OCI-LY3 (cell line): ENCODE data around the gene ACACB.
A peak's percentile ranks its signal among the peaks of the same experiment; 100 is the strongest.

Experiments
- H2AFZ ChIP-seq: fragments of 200-600, 300-600 bp; shearing (Covaris generic); 2 replicates; pipeline ENCODE4 v1.6.0; 2014; ENCODE audit warnings: antibody characterized with exemption, low read depth, low read length
- H3K27ac ChIP-seq: fragments of 200-600, 300-600 bp; sonication (generic); 2 replicates; pipeline ENCODE4 v1.5.1; 2014; ENCODE audit warnings: mild to moderate bottlenecking, low read length, moderate library complexity, mixed read lengths
- H3K27me3 ChIP-seq: fragments of 200-600, 300-600 bp; sonication (generic); 2 replicates; pipeline ENCODE4 v1.6.1; 2014; ENCODE audit warnings: low read depth, low read length, mixed read lengths
- H3K36me3 ChIP-seq: fragments of 200-600, 300-600 bp; sonication (generic); replicated peaks from 2 replicates; pipeline ENCODE3; 2014; ENCODE audit warnings: low read depth, low read length, mixed read lengths
- H3K4me1 ChIP-seq: fragments of 300-600, 200-600 bp; sonication (generic); 2 replicates; pipeline ENCODE4 v1.6.1; 2014; ENCODE audit warnings: low read length, mixed read lengths
- H3K4me2 ChIP-seq: fragments of 200-600, 300-600 bp; sonication (generic); 2 replicates; pipeline ENCODE4 v1.6.1; 2014; ENCODE audit warnings: low read length, mixed read lengths
- H3K4me3 ChIP-seq: fragments of 300-600, 200-600 bp; sonication (generic); 2 replicates; pipeline ENCODE4 v1.5.1; 2014; ENCODE audit warnings: antibody characterized with exemption, mild to moderate bottlenecking, low read length, moderate library complexity
- H3K79me2 ChIP-seq: fragments of 300-600, 200-600 bp; shearing (Covaris generic); 2 replicates; pipeline ENCODE4 v1.6.1; 2014; ENCODE audit warnings: mild to moderate bottlenecking, low read length, mixed read lengths
- H3K9ac ChIP-seq: fragments of 300-600, 200-600 bp; shearing (Covaris generic); 2 replicates; pipeline ENCODE4 v1.6.0; 2014; ENCODE audit warnings: mild to moderate bottlenecking, low read length, moderate library complexity
- H3K9me3 ChIP-seq: fragments of 200-600, 300-600 bp; shearing (Covaris generic); 2 replicates; pipeline ENCODE4 v1.6.1; 2014; ENCODE audit warnings: low read length, mixed read lengths; ENCODE audit not compliant: insufficient read depth
- H4K20me1 ChIP-seq: fragments of 200-600, 300-600 bp; sonication (generic); 2 replicates; pipeline ENCODE4 v1.6.1; 2016; ENCODE audit warnings: low read length, mixed read lengths; ENCODE audit not compliant: insufficient read depth
- EZH2phosphoT487 ChIP-seq: fragments of 200-600 bp; shearing (Covaris generic); IDR thresholded peaks from 2 replicates; pipeline ENCODE4 v1.6.1; 2018; ENCODE audit warnings: antibody characterized with exemption, mixed run types, low read depth
- TF ChIP-seq, protein P1 (sequence below): fragments of 200-600, 300-600 bp; sonication (generic); IDR thresholded peaks from 2 replicates; pipeline ENCODE4 v1.5.1; 2014; ENCODE audit warnings: antibody characterized with exemption, low read length, low read depth

Gene ACACB

GRCh38 chr12:109151457-109151856 is 35.1 kb downstream of the ACACB start:
- Histone ChIP-seq H3K4me2 (no peak overlapping the region), H2AFZ (no peak overlapping the region), H3K4me1 (peaks cover 5% of the 10 kb centered on the region; the same call in 1 of the 2 replicates), H3K9ac (no peak overlapping the region), H3K27me3 (peaks cover 21% of the 10 kb centered on the region), H3K79me2 (no peaks in the 10 kb centered on the region), H3K4me3 (no peak overlapping the region), H3K36me3 (no peaks in the 10 kb centered on the region), H4K20me1 (no peaks in the 10 kb centered on the region), H3K27ac (no peak overlapping the region), H3K9me3 (no peaks in the 10 kb centered on the region)
- TF ChIP-seq, protein P1, sequence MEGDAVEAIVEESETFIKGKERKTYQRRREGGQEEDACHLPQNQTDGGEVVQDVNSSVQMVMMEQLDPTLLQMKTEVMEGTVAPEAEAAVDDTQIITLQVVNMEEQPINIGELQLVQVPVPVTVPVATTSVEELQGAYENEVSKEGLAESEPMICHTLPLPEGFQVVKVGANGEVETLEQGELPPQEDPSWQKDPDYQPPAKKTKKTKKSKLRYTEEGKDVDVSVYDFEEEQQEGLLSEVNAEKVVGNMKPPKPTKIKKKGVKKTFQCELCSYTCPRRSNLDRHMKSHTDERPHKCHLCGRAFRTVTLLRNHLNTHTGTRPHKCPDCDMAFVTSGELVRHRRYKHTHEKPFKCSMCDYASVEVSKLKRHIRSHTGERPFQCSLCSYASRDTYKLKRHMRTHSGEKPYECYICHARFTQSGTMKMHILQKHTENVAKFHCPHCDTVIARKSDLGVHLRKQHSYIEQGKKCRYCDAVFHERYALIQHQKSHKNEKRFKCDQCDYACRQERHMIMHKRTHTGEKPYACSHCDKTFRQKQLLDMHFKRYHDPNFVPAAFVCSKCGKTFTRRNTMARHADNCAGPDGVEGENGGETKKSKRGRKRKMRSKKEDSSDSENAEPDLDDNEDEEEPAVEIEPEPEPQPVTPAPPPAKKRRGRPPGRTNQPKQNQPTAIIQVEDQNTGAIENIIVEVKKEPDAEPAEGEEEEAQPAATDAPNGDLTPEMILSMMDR: no peak
- no peak for TF ChIP-seq EZH2phosphoT487

GRCh38 chr12:109153821-109154441 is 37.5 kb downstream of the ACACB start:
- H3K9me3 ChIP-seq: no peaks in the 10 kb centered on the region
- no peaks in the 10 kb centered on the region for H4K20me1 ChIP-seq
- no peaks in the 10 kb centered on the region for H3K36me3 ChIP-seq
- H3K27ac ChIP-seq: no peak overlapping the region
- H3K4me3 ChIP-seq: peak overlapping the region; percentile 94
- no peak overlapping the region for H2AFZ ChIP-seq
- TF ChIP-seq EZH2phosphoT487: no peak
- TF ChIP-seq, protein P1: no peak
- H3K27me3 ChIP-seq: peaks cover 21% of the 10 kb centered on the region
- H3K79me2 ChIP-seq: no peaks in the 10 kb centered on the region
- peak overlapping the region; percentile 49 for H3K4me2 ChIP-seq
- H3K9ac ChIP-seq: no peak overlapping the region
- H3K4me1 ChIP-seq: peaks cover 5% of the 10 kb centered on the region; the same call in 1 of the 2 replicates

DNA sequence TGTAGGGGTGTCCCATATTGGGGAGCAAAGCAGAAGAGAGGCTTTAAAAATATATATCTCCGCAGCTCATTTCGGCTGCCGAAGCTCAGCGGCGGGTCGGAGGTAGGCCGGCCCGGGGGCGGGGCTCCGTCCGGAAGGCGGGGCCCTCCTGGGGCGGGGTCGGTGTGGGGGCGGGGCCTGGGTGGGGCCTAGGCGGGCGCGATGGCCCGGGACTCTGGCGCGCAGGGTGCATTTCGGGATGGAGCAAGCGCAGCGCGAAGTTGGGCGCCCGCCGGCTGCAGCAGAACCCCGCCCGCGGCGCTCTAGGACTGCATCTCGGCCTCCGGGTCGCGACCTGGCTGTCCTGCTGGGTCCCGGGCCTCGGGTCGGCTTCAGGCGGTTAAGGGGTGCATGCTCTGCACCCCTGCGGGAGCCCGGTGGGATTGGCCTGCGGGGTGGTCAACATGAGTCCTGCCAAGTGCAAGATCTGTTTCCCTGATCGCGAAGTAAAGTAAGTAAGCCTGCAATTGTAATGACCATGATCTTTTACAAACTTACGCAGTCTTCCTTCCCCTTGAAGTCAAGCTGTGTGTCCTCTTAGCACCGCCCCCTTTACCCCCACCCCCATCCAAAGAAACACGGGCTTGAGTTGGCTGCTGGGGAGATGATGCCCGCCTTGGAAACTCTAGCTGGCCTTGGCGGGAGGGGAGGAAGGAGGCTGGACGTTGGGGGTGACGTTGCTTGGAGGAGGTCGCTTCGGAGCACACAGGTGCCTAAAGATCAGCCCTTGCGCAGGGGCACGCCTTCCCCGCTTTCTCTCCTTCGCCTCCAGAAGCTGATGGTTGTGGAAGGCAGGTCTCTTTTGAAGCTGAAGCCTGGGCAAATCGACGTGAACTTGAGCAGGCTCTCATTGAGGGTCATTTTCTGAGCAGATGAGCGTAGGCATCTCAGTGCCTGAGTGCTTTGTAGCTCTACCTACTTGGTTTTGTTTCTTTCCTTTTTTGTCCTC is 38.4 kb downstream of the ACACB start:
- Histone ChIP-seq H3K4me3 (peak overlapping the region; percentile 94), H3K79me2 (no peaks in the 10 kb centered on the region), H3K9me3 (no peaks in the 10 kb centered on the region), H2AFZ (peak overlapping the region; percentile 96), H3K27me3 (peaks cover 18% of the 10 kb centered on the region), H3K4me1 (peaks cover 5% of the 10 kb centered on the region; the same call in 1 of the 2 replicates), H3K9ac (peak overlapping the region; percentile 68), H4K20me1 (no peaks in the 10 kb centered on the region), H3K36me3 (no peaks in the 10 kb centered on the region), H3K4me2 (peak overlapping the region; percentile 82), H3K27ac (peak overlapping the region; percentile 27; the same call in 1 of the 2 replicates)
- TF ChIP-seq, protein P1: no peak
- no peak for TF ChIP-seq EZH2phosphoT487

- H3K79me2 ChIP-seq: no peaks in the 10 kb centered on the region
These were observed 39.6 kb downstream of the ACACB start for GRCh38 chr12:109156036-109156435.

More at GRCh38 chr12:109156036-109156435, 39.6 kb downstream of the ACACB start:
- H3K27ac ChIP-seq: no peak overlapping the region
- H3K27me3 ChIP-seq: peaks cover 10% of the 10 kb centered on the region
- H3K4me2 ChIP-seq: no peak overlapping the region
- no peaks in the 10 kb centered on the region for H3K9me3 ChIP-seq
- no peaks in the 10 kb centered on the region for H4K20me1 ChIP-seq
- H3K4me1 ChIP-seq: peaks cover 5% of the 10 kb centered on the region; the same call in 1 of the 2 replicates
- H2AFZ ChIP-seq: no peak overlapping the region
- no peak overlapping the region for H3K4me3 ChIP-seq
- no peak for TF ChIP-seq EZH2phosphoT487
- TF ChIP-seq, protein P1: no peak
- H3K36me3 ChIP-seq: no peaks in the 10 kb centered on the region
- no peak overlapping the region for H3K9ac ChIP-seq
